ENCODE data around the gene LRRC4C. TPM values are rescaled to one million over a fixed set of nuclear protein-coding genes. Genes with fewer than 3 reads are reported as not detected.

The LRRC4C gene
- total RNA-seq, 4 donors from 2014 or later: 0.19 to 1.1 TPM; not detected in 2

GRCh38 chr11:41346042-41346441, 113.4 kb downstream of the LRRC4C start:
- H3K4me3 ChIP-seq (ENCODE audit: low read depth, poor library complexity, severe bottlenecking): no peak overlapping the region
- intact Hi-C loops (cut with DNase I; ENCODE audit: low total_unique reads): no loop called here
- whole genome bisulfite sequencing, 2 donors: 51 to 59% methylated on average over 2 of the region's 2 CpGs
- TF ChIP-seq POLR2A (IDR thresholded peaks at IDR 0.05): no peak
- TF ChIP-seq, protein P1, sequence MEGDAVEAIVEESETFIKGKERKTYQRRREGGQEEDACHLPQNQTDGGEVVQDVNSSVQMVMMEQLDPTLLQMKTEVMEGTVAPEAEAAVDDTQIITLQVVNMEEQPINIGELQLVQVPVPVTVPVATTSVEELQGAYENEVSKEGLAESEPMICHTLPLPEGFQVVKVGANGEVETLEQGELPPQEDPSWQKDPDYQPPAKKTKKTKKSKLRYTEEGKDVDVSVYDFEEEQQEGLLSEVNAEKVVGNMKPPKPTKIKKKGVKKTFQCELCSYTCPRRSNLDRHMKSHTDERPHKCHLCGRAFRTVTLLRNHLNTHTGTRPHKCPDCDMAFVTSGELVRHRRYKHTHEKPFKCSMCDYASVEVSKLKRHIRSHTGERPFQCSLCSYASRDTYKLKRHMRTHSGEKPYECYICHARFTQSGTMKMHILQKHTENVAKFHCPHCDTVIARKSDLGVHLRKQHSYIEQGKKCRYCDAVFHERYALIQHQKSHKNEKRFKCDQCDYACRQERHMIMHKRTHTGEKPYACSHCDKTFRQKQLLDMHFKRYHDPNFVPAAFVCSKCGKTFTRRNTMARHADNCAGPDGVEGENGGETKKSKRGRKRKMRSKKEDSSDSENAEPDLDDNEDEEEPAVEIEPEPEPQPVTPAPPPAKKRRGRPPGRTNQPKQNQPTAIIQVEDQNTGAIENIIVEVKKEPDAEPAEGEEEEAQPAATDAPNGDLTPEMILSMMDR (IDR thresholded peaks at IDR 0.05): no peak
- no peak for DNase-seq (ENCODE audit: low spot score in 2 of 2)

DNA sequence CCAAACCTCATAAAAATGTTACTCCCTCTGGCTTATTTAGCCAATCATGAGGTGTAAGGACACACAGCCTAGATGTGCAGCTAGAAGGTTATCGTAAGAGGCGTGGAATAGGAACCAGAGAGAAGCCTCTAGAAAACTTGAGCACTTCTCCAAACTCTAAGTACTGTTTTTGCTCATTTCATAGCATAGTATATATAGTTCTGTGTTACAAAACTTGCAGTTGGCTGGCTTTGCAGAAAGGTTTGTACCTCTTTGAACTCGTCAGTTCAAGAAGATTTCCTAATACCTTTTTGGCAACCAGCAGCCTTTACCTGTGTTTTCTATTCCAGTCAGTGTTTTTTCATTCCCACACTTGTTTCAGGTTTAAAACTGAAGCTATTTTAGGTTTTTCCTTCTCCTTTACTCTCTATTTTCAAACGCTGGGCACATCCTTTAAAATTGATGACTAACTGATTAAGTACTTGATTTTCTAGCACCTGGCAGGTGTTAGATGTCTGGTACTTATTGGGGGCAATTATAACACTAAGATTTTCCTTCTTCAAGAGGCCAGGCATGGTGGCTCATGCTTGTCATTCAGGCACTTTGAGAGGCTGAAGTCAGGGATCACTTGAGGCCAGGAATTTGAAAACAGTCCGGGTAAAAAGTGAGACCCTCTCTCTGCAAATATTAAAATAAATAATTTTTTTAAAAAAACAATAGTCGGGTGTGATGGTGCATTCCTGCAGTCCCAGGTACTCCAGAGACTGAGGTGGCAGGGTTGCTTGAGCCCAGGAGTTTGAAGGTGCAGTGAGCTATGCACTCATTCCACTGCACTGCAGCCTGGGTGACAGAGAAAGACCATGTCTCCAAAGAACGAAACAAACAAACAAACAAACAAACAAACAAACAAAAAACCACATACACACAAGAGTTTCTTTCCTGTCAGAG, 125.2 kb downstream of the LRRC4C start:
- no peak overlapping the region for H3K4me3 ChIP-seq (ENCODE audit: low read depth, poor library complexity, severe bottlenecking)
- no peak for DNase-seq (ENCODE audit: low spot score in 2 of 2)
- TF ChIP-seq POLR2A (IDR thresholded peaks at IDR 0.05): no peak
- TF ChIP-seq, protein P1 (IDR thresholded peaks at IDR 0.05): no peak
- intact Hi-C loops (cut with DNase I; ENCODE audit: low total_unique reads): no loop called here
- 67 to 70% methylated on average over 7 of the region's 7 CpGs for WGBS, 2 donors

DNA sequence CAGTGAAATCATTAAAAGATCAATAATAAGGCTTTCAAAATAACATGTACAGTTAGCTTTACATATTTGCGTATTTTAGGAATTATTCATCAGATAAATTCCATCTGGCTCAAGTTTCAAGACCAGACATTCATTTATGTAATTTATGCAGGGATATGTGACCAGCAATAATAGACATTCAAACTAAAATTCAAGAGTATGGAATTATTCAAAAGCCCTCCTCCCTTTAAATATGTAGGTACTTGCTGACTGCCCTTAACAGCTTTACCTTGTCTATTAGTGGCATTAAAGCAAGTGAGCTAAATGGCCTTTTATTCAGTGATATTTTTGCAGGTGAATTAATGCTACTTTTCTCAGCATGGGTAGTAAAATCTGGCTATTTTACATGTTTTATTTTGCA, 126.1 kb downstream of the LRRC4C start:
- 87 to 91% methylated on average over 1 of the region's 1 CpG for WGBS, 2 donors
- DNase-seq (ENCODE audit: low spot score in 2 of 2): no peak
- TF ChIP-seq, protein P1 (IDR thresholded peaks at IDR 0.05): no peak
- TF ChIP-seq POLR2A (IDR thresholded peaks at IDR 0.05): no peak
- intact Hi-C loops (cut with DNase I; ENCODE audit: low total_unique reads): no loop called here
- no peak overlapping the region for H3K4me3 ChIP-seq (ENCODE audit: low read depth, poor library complexity, severe bottlenecking)

- no peak for DNase-seq (ENCODE audit: low spot score in 2 of 2)
- WGBS, 2 donors: 86 to 89% methylated on average over 4 of the region's 4 CpGs
- intact Hi-C loops (cut with DNase I; ENCODE audit: low total_unique reads): no loop called here
- no peak for TF ChIP-seq POLR2A (IDR thresholded peaks at IDR 0.05)
- TF ChIP-seq, protein P1 (IDR thresholded peaks at IDR 0.05): no peak
- H3K4me3 ChIP-seq (ENCODE audit: low read depth, poor library complexity, severe bottlenecking): no peak overlapping the region
These were observed 131.1 kb downstream of the LRRC4C start for GRCh38 chr11:41328324-41328723.

DNA sequence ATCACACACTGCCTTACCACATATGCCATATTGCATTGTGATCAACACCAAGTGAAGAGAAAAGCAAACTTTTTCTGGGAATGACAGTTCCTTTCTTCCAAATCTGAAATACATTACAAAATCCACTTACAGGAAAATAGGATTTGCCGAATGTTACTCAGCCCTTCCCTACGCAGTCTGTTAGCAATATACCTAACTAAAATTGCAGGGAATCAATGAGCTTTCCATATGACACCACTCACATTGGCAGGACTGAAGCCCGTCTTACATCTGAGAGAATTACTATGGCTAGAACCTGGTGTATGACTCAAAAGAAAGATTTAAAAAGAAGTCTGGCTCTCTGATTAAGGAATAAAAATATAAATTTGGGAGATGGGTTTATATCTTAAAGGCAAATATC, 136.0 kb downstream of the LRRC4C start:
- no peak for TF ChIP-seq POLR2A (IDR thresholded peaks at IDR 0.05)
- TF ChIP-seq, protein P1 (IDR thresholded peaks at IDR 0.05): no peak
- no peak overlapping the region for H3K4me3 ChIP-seq (ENCODE audit: low read depth, poor library complexity, severe bottlenecking)
- intact Hi-C loops (cut with DNase I; ENCODE audit: low total_unique reads): no loop called here
- WGBS, 2 donors: 81 to 91% methylated on average over 3 of the region's 3 CpGs
- DNase-seq (ENCODE audit: low spot score in 2 of 2): no peak
